Stimulated activated CD8-positive, alpha-beta memory T cell treated with anti-CD3 and anti-CD28 coated beads, Interleukin-2, amount 100 ng/mL, for 1 hour (primary cell): ENCODE measurements around the gene TBC1D8B.

ENCODE experiments used
- DNase-seq, 2 donors: peaks; one replicate each; pipeline ENCODE4 v3.0.0-alpha.2; 2020; ENCODE audit warnings: low read depth in 2 of 2

The TBC1D8B gene

DNA sequence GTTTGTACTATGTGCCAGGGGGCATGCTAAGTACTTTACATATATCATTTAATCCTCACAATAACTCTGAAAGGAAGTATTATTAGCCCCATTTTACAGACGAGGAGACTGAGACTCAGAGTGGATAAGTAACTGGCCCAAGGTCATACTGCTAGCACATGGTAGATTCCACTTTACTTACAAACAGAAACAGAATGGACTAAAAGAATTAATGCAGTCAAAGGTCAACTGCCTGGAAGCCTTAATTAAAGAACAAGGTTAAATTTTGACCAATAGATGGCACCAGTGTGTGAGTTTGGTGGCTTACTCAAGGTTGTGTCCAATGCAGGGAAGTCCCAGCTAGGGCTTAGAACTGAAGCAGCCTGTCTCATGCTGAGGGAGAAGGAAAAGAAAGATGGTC, 96.0 kb downstream of the TBC1D8B start:
- no peak for DNase-seq

DNA sequence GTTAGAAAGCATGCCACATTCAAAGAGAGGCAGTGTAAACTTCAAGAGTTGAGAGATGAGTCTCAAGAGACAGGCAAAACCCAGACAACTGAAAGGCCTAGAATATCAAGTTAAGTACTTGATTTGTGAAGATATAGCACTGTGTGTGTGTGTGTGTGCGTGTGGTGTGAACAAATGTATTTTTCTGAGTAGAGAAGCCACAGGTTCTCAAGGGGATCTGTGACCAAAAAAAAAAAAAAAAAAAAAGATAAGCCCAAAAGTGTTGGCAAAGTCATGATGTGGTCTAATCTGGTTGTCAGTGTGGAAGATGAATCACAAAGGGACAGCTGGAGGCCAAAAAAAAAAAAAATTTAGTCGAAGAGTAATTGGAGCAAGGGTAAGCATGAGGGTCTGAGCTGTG, 96.8 kb downstream of the TBC1D8B start:
- DNase-seq: no peak

DNA sequence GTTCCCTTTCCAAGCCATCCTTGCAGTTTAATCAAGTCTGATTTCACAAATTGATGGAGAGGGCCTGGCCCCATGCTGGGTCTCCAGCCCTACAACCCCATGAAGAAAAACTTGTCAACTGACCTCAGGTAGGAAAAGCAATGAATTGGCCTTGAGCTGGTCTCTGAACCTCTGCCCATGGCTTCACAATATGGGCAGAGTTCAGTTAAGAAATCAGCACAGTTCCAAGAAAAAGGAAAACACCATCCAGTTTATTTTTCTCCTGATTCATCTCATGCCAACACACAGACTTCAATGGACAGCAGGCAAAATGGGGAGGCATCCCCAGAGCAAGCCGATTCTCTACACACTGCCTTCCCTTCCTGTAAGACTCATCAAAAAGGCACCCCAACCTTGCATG, 97.4 kb downstream of the TBC1D8B start:
- no peak for DNase-seq

GRCh38 chrX:106901341-106901740, 98.9 kb downstream of the TBC1D8B start:
- no peak for DNase-seq

DNA sequence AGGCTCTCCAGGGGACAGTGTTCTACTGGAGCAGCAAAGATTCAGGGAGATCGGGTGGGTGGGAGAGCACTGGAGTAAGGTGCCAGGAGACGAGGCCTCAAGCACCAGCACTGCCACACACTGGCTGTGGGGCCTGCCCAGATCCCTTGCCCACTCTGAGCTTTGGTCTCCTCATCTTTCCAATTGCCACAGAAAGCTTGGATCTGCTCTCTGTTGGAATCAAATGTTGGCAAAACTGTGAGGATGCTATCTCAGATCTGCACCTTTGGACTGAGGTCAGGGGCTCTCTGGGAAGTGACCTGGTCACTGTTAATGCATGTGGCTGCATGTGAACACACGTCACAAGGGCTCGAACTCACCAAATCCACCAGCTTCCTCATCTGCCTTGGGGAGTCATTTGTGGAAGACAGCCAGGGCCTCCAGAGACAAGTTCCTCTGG, 99.3 kb downstream of the TBC1D8B start:
- no peak for DNase-seq

GRCh38 chrX:106902684-106903083, 100.2 kb downstream of the TBC1D8B start:
- no peak for DNase-seq

GRCh38 chrX:106903291-106903824, 100.9 kb downstream of the TBC1D8B start, which contains the start of gene RIPPLY1:
Gene RIPPLY1 (minus strand): TSS chrX:106903341. CDS start chrX:106903287, 54 bp downstream.
- no peak for DNase-seq

DNA sequence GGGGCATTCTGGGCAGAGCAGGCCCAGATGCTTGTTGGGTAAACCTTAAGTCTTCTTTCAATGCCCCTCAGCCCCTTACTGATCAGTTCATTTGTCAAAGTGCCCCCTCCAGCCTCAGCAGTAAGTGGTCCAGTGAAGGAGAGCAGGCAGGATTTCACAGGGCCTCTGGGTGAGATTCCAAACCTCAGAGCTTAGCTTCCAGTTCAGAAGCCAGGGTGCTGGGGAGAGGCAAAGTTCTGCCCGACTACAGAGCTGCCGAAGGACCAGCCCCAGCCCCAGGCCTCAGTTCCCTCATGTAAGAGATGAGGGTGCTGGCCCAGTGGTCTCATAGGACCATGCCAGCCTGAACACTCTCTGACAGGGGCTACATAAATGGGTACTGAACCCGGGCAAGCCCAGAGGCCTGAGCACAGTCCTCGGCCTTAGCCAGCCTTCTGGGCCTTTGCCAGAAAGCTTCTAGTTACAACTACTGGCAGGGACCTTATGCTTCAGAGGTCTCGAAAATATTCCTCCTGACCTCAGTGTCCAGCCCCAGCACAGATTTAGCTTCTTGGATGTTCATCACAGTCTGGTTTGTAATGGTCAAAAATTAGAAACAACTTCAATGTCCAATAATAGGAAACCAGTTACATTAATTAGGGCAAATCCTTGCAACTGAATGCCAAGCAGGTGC, 101.5 kb downstream of the TBC1D8B start:
- DNase-seq: no peak

- DNase-seq: no peak
Observed at GRCh38 chrX:106905064-106905708, 102.7 kb downstream of the TBC1D8B start.

DNA sequence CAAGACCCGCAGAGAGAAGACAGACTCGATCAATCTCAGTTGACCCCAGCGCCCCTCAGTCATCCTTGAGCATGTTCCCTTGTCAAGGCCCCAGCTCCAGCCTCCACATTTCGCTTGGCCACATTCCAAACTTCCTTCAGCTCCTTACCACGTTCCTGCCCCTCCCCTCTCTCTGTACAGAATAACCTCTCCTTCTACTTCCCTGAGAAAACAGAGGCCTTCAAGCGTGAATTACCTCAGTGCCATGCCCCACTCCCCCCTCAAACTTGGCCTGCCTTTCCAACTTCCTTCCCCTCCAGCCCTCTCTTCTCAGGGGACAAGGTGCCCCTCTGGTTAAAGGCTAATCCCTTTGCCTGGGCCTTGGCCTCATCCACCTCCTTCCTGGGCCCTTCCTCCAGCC, 103.9 kb downstream of the TBC1D8B start:
- DNase-seq: no peak

GRCh38 chrX:106912864-106913263, 110.4 kb downstream of the TBC1D8B start:
- no peak for DNase-seq

- DNase-seq: no peak
Observed at GRCh38 chrX:106917830-106918500, 115.5 kb downstream of the TBC1D8B start.

GRCh38 chrX:106919932-106920452, 117.5 kb downstream of the TBC1D8B start, which contains the start of gene CLDN2:
Gene CLDN2 (plus strand): TSS chrX:106920402. CDS start chrX:106928229, 7,827 bp downstream.
- no peak for DNase-seq

GRCh38 chrX:106921637-106922036, 119.2 kb downstream of the TBC1D8B start:
- no peak for DNase-seq
